ENCODE measurements around the gene ENTPD8.

ENTPD8 gene

DNA sequence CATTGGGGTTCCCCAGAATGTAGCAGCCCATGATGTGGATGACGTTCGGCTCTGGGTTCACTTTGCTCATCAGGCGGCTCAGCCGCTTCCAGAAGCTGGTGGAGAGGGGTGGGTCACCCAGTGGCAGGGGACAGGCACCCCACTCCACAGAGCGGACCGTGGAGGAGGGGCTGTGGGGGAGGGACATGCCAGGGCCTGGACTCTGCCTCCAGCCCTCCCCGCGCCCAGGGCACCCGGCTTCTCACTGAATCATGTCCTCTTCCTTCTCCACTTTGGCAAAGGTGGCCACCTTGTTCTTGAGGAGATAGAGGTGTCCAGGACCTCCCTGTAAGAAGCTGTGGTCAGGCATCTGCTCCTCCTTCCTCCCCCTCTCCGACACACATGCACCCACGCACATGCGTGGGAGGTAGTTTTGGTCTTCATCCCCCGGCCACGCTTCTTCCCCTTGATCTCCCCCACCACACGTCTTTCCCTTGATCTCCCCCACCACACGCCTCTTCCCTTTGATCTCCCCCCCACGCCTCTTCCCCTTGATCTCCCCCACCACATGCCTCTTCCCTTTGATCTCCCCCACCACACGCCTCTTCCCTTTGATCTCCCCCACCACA lies 8.9 kb upstream of the ENTPD8 start:
- DNase-seq (ENCODE audit: low read depth): no peak
- TF ChIP-seq, protein P1, sequence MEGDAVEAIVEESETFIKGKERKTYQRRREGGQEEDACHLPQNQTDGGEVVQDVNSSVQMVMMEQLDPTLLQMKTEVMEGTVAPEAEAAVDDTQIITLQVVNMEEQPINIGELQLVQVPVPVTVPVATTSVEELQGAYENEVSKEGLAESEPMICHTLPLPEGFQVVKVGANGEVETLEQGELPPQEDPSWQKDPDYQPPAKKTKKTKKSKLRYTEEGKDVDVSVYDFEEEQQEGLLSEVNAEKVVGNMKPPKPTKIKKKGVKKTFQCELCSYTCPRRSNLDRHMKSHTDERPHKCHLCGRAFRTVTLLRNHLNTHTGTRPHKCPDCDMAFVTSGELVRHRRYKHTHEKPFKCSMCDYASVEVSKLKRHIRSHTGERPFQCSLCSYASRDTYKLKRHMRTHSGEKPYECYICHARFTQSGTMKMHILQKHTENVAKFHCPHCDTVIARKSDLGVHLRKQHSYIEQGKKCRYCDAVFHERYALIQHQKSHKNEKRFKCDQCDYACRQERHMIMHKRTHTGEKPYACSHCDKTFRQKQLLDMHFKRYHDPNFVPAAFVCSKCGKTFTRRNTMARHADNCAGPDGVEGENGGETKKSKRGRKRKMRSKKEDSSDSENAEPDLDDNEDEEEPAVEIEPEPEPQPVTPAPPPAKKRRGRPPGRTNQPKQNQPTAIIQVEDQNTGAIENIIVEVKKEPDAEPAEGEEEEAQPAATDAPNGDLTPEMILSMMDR (conservative IDR thresholded peaks at IDR 0.05; ENCODE audit: low read length): no peak
- H3K4me3 ChIP-seq (ENCODE audit: low read length): no peak overlapping the region

DNA sequence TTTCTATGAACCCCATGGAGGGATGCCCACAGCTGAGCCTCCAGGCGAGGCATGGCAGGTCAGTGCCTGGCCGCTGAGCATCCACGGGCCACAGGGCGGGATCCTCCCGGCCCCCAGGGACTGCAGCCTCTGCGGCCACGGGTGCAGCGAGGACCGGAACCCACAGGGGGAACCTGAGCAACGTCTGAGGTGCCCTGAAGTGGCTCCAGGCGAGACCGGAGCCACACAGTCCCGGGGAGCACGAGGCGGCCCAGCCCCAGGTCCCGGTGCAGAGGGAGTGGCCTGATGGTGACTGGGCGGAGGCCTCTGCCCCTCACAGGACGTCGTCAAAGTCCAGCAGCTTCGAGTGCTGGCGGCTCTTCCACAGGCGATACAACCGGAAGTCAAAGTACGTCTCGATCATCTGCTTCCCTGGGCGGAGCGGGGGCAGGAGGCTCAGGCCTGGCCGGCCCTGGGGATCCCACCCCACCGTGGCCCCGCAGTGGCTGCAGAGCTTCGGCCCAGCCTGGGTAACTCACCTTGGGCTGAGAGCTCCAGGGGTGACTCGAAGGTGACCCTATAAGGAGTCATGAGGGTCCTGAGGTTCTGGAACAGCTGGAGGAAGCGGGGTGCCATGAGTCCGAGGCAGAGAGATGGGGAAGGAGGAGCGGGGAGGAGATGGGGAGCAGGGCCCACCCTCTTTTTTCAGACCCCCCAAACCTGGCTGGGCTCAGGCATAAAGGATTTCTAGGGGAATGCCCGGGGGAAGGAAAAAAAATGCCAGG lies 8.1 kb upstream of the ENTPD8 start:
- H3K4me3 ChIP-seq (ENCODE audit: low read length): no peak overlapping the region
- DNase-seq (ENCODE audit: low read depth): no peak
- TF ChIP-seq, protein P1 (conservative IDR thresholded peaks at IDR 0.05; ENCODE audit: low read length): no peak

DNA sequence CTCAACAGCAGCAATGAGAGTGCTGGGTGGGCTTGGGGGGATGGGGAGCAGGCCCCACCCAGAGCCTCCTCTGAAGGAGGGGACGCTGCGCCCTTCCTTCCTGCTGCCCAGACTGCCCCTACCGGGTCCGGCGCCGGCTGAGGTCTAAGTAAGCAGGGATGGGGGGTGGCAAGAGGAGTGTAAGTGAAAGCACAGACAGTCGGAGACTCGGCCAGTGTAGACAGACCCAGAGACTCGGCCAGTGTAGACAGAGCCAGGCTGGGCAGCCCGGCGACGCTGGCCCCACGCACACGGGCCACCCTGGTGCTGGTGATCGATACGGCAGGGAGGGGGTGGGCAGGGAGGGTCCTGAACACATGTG lies 7.4 kb upstream of the ENTPD8 start:
- H3K4me3 ChIP-seq (ENCODE audit: low read length): no peak overlapping the region
- TF ChIP-seq, protein P1 (conservative IDR thresholded peaks at IDR 0.05; ENCODE audit: low read length): no peak
- no peak for DNase-seq (ENCODE audit: low read depth)

DNA sequence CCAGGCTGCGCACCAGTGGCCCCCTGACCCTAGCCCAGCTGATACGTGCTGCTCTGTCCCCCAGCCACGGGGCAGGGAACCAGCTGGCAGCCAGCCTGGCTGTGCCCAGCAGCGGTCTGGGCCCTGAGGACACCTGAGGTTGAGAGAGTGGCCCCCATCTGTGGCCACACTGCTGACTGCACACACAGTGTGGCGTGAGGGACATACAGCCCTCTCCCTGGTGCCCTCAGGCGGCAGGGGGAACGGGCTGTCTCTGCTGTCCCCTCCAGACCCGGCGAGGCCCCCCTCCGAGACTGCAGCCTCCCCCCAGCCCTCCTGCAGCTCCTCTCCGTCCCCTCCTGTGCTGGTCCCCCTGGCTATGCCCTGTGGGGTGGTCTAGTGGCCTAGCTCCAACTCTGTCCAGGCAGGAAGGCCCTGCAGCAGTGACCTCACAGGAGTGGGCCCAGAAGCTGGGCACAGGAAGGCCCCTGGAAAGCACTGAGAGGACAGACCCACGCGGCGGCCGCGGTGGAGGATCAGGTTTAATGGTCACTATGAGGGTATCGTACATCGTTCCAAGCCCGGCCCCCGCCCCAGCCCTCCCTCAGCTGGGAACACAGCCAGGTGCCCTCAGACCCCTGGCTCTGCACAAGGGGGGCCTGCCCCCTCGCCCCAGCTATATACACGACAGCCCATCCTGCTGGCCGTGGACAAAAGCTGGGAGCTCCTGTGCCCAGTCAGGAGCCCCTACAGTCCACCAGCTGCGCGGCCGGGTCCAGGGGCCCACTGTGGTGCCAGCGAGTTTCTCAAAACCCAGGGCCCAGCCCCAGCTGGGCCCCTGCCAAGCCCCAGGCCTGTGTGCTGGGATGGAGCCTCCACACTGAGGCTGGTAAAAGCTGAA lies 6.8 kb upstream of the ENTPD8 start:
- no peak for DNase-seq (ENCODE audit: low read depth)
- TF ChIP-seq, protein P1 (conservative IDR thresholded peaks at IDR 0.05; ENCODE audit: low read length): no peak
- H3K4me3 ChIP-seq (ENCODE audit: low read length): no peak overlapping the region

DNA sequence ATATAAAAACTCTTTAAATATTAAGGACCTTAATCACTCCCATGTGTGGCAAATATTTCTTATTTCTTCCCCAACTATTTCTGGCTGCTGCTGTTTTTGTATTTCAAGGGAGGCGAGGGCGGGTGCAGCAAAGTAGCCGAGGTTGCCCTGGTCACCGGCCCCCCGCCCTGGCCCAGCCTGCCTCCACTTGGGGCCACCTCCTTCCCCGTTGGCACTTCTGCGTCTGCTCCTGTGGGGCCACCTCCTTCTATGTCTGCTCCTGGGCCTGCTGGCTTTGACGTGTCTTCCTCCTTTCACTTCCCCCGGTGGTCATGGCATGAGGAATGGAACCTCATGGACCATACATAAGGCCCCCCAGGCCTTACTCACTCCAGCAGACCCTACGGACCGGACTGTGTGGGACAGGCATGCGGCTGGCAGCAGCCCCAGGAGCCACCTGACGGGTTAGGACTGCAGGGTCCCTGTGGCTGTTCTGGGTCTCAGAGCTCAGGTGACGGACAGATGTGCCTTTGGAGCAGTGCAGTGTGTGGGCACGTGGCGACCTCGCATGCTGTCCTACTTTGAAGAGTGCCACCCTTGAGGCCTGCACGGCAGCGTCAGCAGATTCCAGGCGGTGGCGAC lies 5.8 kb upstream of the ENTPD8 start:
- peak; percentile 65 for DNase-seq (ENCODE audit: low read depth)
- TF ChIP-seq, protein P1 (conservative IDR thresholded peaks at IDR 0.05; ENCODE audit: low read length): no peak
- H3K4me3 ChIP-seq (ENCODE audit: low read length): no peak overlapping the region

DNA sequence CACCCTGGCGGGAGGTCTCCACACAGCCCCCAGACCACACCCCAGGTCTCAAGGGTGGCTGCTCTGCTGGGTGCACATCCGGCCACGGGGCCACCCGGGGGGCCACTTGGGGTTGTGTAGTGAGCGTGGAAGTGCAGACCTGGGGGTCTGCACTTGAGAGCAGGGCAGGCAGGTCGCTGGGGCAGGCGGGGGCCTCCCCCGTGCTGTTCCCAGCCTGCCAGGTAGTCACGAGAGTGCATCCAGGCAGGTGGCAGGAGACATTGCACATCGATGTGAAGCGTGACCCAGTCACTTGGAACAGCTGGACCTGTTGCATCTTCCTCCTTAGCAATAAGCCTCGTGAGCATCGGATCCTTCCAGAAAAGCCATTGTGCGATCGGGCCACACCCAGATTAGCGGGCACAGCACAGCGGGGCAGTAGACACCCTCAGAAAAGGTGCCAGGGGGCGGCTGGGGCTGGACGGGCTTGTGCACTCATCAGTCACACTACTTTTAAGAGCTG lies 4.8 kb upstream of the ENTPD8 start:
- no peak overlapping the region for H3K4me3 ChIP-seq (ENCODE audit: low read length)

More for the DNA sequence above, 4.8 kb upstream of the ENTPD8 start:
- TF ChIP-seq, protein P1 (conservative IDR thresholded peaks at IDR 0.05; ENCODE audit: low read length): no peak
- DNase-seq (ENCODE audit: low read depth): no peak
